Central memory CD8-positive, alpha-beta T cell (primary cell): ENCODE results near the gene CLIP1.
"Not testable (repeated sequence)": the region's sequence is repeated elsewhere in the genome, so short reads cannot be mapped to it uniquely, and the experiment has no call there.

Source experiments
- ATAC-seq: fragments of 150-1000 bp; cut with Tn5 transposase; replicated peaks from 2 replicates; pipeline ENCODE4 v1.10.0; 2022; ENCODE audit warnings: mild to moderate bottlenecking, moderate FRiP score, moderate number of reproducible peaks; ENCODE audit not compliant: poor library complexity, severe bottlenecking; ENCODE audit errors: extremely low read depth
- DNase-seq, 2 donors: peaks; one replicate each; pipeline ENCODE4 v3.0.0; 2021; ENCODE audit warnings: low spot score in 2 of 2
- H3K27ac Mint-ChIP-seq: one replicate; pipeline ENCODE4 v1.8.0; 2022; ENCODE audit warnings: low read depth, mild to moderate bottlenecking, moderate library complexity, mixed read lengths
- H3K27me3 Mint-ChIP-seq: one replicate; pipeline ENCODE4 v1.8.0; 2022; ENCODE audit warnings: mixed read lengths
- H3K36me3 Mint-ChIP-seq: one replicate; pipeline ENCODE4 v1.8.0; 2022; ENCODE audit warnings: mild to moderate bottlenecking, moderate library complexity, mixed read lengths; ENCODE audit not compliant: insufficient read depth
- H3K4me1 Mint-ChIP-seq: one replicate; pipeline ENCODE4 v1.8.0; 2022; ENCODE audit warnings: mixed read lengths
- H3K4me3 Mint-ChIP-seq: one replicate; pipeline ENCODE4 v1.8.0; 2022; ENCODE audit warnings: mild to moderate bottlenecking, moderate library complexity, mixed read lengths
- H3K9me3 Mint-ChIP-seq: one replicate; pipeline ENCODE4 v1.8.0; 2022; ENCODE audit warnings: mixed read lengths

The CLIP1 gene

GRCh38 chr12:122421821-122422729 lies at the start of gene CLIP1:
Gene CLIP1 (minus strand): TSS chr12:122422669. CDS start chr12:122380452, 42,217 bp downstream.
- DNase-seq = peak; percentile 25 to 29
- H3K4me3 Mint-ChIP-seq = peak within 1 kb of the TSS; percentile 88
- H3K9me3 Mint-ChIP-seq = no peaks in the 10 kb centered on the region
- peaks cover 27% of the 10 kb centered on the region for H3K4me1 Mint-ChIP-seq
- peaks cover 3% of the 10 kb centered on the region for H3K36me3 Mint-ChIP-seq
- peak; percentile 81 for ATAC-seq
- H3K27me3 Mint-ChIP-seq = no peaks in the 10 kb centered on the region
- peak within 1 kb of the TSS; percentile 89 for H3K27ac Mint-ChIP-seq

GRCh38 chr12:122471324-122472226 lies 49.1 kb upstream of the CLIP1 start:
- no peak for ATAC-seq
- Mint-ChIP-seq H3K4me1 (no peaks in the 10 kb centered on the region), H3K4me3 (no peak overlapping the region), H3K9me3 (no peaks in the 10 kb centered on the region), H3K27me3 (no peaks in the 10 kb centered on the region), H3K27ac (peak overlapping the region; percentile 35), H3K36me3 (peaks cover 29% of the 10 kb centered on the region)
- DNase-seq = no peak

GRCh38 chr12:122470576-122470975 lies 48.1 kb upstream of the CLIP1 start:
- not testable (repeated sequence) for H3K27me3 Mint-ChIP-seq, H3K4me3 Mint-ChIP-seq, H3K4me1 Mint-ChIP-seq, DNase-seq, H3K27ac Mint-ChIP-seq, ATAC-seq, H3K9me3 Mint-ChIP-seq
- peaks cover 22% of the 10 kb centered on the region for H3K36me3 Mint-ChIP-seq

- H3K4me1 Mint-ChIP-seq, H3K9me3 Mint-ChIP-seq, DNase-seq, H3K27ac Mint-ChIP-seq, H3K27me3 Mint-ChIP-seq, H3K4me3 Mint-ChIP-seq, ATAC-seq: not testable (repeated sequence)
- peaks cover 19% of the 10 kb centered on the region for H3K36me3 Mint-ChIP-seq
These were observed 47.4 kb upstream of the CLIP1 start for GRCh38 chr12:122469856-122470255.

GRCh38 chr12:122467983-122468382 lies 45.5 kb upstream of the CLIP1 start:
- no peak overlapping the region for H3K4me3 Mint-ChIP-seq

GRCh38 chr12:122464317-122465042 lies 42.0 kb upstream of the CLIP1 start:
- H3K4me3 Mint-ChIP-seq, H3K27ac Mint-ChIP-seq, H3K9me3 Mint-ChIP-seq, H3K4me1 Mint-ChIP-seq, H3K27me3 Mint-ChIP-seq, ATAC-seq, H3K36me3 Mint-ChIP-seq, DNase-seq: not testable (repeated sequence)

More at GRCh38 chr12:122467983-122468382, 45.5 kb upstream of the CLIP1 start:
- Mint-ChIP-seq H3K36me3 (peaks cover 2% of the 10 kb centered on the region), H3K27me3 (no peaks in the 10 kb centered on the region), H3K9me3 (no peaks in the 10 kb centered on the region), H3K27ac (no peak overlapping the region), H3K4me1 (no peaks in the 10 kb centered on the region)
- DNase-seq (no peak), ATAC-seq (no peak)

GRCh38 chr12:122460641-122461040 lies 38.2 kb upstream of the CLIP1 start:
- DNase-seq (no peak), ATAC-seq (no peak)
- Mint-ChIP-seq H3K36me3 (no peaks in the 10 kb centered on the region), H3K27ac (no peak overlapping the region), H3K9me3 (no peaks in the 10 kb centered on the region), H3K4me3 (no peak overlapping the region), H3K27me3 (no peaks in the 10 kb centered on the region), H3K4me1 (peaks cover 5% of the 10 kb centered on the region)

- H3K27ac Mint-ChIP-seq = no peak overlapping the region
- DNase-seq = no peak
- no peaks in the 10 kb centered on the region for H3K27me3 Mint-ChIP-seq
- H3K4me1 Mint-ChIP-seq = peaks cover 5% of the 10 kb centered on the region
- ATAC-seq = no peak
- no peaks in the 10 kb centered on the region for H3K9me3 Mint-ChIP-seq
- H3K4me3 Mint-ChIP-seq = no peak overlapping the region
- H3K36me3 Mint-ChIP-seq = no peaks in the 10 kb centered on the region
These were observed 37.6 kb upstream of the CLIP1 start for GRCh38 chr12:122460061-122460460.

GRCh38 chr12:122459211-122459610 lies 36.7 kb upstream of the CLIP1 start:
- ATAC-seq (no peak), DNase-seq (no peak)
- no peaks in the 10 kb centered on the region for H3K9me3 Mint-ChIP-seq
- H3K4me1 Mint-ChIP-seq = peaks cover 6% of the 10 kb centered on the region
- H3K27ac Mint-ChIP-seq = no peak overlapping the region
- H3K27me3 Mint-ChIP-seq = no peaks in the 10 kb centered on the region
- H3K36me3 Mint-ChIP-seq = no peaks in the 10 kb centered on the region
- no peak overlapping the region for H3K4me3 Mint-ChIP-seq

GRCh38 chr12:122458105-122459035 lies 35.9 kb upstream of the CLIP1 start:
- Mint-ChIP-seq H3K27me3 (no peaks in the 10 kb centered on the region), H3K4me1 (peaks cover 14% of the 10 kb centered on the region), H3K4me3 (no peak overlapping the region), H3K27ac (peak overlapping the region; percentile 38), H3K36me3 (peaks cover 2% of the 10 kb centered on the region), H3K9me3 (no peaks in the 10 kb centered on the region)
- no peak for DNase-seq
- no peak for ATAC-seq

- peak overlapping the region; percentile 38 for H3K27ac Mint-ChIP-seq
- DNase-seq (no peak), ATAC-seq (no peak)
- peaks cover 6% of the 10 kb centered on the region for H3K36me3 Mint-ChIP-seq
- H3K4me3 Mint-ChIP-seq = no peak overlapping the region
- H3K9me3 Mint-ChIP-seq = no peaks in the 10 kb centered on the region
- H3K4me1 Mint-ChIP-seq = peaks cover 22% of the 10 kb centered on the region
- no peaks in the 10 kb centered on the region for H3K27me3 Mint-ChIP-seq
These were observed 35.2 kb upstream of the CLIP1 start for GRCh38 chr12:122457627-122458026.
